Measurements from ENCODE around the gene NIPSNAP2.

GRCh38 chr7:56048245-56048644 is 83.9 kb downstream of the NIPSNAP2 start:
- TF ChIP-seq, protein P1, sequence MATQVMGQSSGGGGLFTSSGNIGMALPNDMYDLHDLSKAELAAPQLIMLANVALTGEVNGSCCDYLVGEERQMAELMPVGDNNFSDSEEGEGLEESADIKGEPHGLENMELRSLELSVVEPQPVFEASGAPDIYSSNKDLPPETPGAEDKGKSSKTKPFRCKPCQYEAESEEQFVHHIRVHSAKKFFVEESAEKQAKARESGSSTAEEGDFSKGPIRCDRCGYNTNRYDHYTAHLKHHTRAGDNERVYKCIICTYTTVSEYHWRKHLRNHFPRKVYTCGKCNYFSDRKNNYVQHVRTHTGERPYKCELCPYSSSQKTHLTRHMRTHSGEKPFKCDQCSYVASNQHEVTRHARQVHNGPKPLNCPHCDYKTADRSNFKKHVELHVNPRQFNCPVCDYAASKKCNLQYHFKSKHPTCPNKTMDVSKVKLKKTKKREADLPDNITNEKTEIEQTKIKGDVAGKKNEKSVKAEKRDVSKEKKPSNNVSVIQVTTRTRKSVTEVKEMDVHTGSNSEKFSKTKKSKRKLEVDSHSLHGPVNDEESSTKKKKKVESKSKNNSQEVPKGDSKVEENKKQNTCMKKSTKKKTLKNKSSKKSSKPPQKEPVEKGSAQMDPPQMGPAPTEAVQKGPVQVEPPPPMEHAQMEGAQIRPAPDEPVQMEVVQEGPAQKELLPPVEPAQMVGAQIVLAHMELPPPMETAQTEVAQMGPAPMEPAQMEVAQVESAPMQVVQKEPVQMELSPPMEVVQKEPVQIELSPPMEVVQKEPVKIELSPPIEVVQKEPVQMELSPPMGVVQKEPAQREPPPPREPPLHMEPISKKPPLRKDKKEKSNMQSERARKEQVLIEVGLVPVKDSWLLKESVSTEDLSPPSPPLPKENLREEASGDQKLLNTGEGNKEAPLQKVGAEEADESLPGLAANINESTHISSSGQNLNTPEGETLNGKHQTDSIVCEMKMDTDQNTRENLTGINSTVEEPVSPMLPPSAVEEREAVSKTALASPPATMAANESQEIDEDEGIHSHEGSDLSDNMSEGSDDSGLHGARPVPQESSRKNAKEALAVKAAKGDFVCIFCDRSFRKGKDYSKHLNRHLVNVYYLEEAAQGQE (IDR thresholded peaks at IDR 0.05; ENCODE audit: insufficient read depth in 1 of 2, low read depth in 2 of 2, low read length in 2 of 2) = no peak
- TF ChIP-seq SIN3A (IDR thresholded peaks at IDR 0.05; ENCODE audit: borderline replicate concordance, insufficient read depth, low read length) (no peak), POLR2AphosphoS5 (IDR thresholded peaks at IDR 0.05; ENCODE audit: low read depth, low read length) (no peak), TAF1 (IDR thresholded peaks at IDR 0.05; ENCODE audit: borderline replicate concordance, insufficient read depth, low read length) (no peak)

Data from PFSK-1 (cell line).